Epithelial cell of esophagus (primary cell): ENCODE results near the gene HS6ST1.
"Not testable (repeated sequence)": the region's sequence is repeated elsewhere in the genome, so short reads cannot be mapped to it uniquely, and the experiment has no call there.

ENCODE experiments used
- DNase-seq: peaks from one replicate; pipeline ENCODE4 v3.0.0; 2010; ENCODE audit warnings: low read depth
- H3K4me3 ChIP-seq: 2 replicates; pipeline ENCODE4 v1.5.1; 2011; ENCODE audit warnings: mild to moderate bottlenecking, low read length, control low read depth
- TF ChIP-seq, protein P1 (sequence below): IDR thresholded peaks from 2 replicates; pipeline ENCODE4 v1.5.1; 2011; ENCODE audit warnings: low read depth, mild to moderate bottlenecking, low read length, control low read depth, inconsistent platforms; ENCODE audit not compliant: insufficient read depth; ENCODE audit errors: missing control alignments

The HS6ST1 gene

DNA sequence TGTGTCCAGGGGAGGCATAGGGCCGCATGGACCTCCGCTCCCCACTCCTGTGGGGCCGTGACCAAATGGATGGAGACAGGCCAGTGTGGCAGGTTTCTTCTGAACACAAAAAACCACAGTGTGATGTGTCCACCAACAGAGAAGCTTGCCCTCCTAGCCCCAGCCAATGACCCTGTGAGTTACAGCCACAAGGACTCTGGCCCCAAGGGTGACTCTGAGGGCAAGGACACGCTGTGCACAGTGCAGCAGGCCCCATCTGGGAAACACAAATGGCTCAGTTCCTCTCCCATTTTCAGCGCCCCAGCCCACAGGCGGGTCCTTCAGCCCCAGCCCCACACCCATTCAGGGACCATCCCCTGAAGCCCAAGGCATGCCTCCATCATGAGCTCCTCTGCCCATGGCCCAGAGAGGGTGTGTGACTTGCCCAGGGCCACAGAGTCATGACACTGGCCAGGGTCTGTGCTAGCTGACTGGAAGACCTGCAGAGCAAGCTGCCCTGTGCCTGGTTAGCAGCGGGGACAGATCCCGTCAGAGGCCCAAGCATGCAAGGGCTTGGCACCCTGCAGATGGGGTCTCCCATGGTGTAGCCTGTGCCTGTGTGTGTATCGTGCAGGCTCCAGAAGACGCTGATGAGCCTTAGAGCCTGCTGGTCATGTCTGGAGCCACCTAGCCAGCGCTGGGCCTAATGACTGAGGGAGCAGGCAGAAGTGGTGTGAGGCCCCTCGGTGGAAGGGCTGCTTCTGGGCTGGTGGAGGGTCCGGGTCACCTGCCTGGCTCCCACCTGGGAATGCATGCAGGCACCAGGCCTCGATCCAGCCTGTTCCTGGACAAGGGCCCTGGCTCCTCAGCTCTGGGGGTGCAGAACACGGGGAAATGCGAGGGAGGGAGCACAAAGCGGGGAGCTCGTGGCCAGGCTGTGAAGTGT lies 47.7 kb downstream of the HS6ST1 start:
- no peak overlapping the region for H3K4me3 ChIP-seq
- TF ChIP-seq, protein P1, sequence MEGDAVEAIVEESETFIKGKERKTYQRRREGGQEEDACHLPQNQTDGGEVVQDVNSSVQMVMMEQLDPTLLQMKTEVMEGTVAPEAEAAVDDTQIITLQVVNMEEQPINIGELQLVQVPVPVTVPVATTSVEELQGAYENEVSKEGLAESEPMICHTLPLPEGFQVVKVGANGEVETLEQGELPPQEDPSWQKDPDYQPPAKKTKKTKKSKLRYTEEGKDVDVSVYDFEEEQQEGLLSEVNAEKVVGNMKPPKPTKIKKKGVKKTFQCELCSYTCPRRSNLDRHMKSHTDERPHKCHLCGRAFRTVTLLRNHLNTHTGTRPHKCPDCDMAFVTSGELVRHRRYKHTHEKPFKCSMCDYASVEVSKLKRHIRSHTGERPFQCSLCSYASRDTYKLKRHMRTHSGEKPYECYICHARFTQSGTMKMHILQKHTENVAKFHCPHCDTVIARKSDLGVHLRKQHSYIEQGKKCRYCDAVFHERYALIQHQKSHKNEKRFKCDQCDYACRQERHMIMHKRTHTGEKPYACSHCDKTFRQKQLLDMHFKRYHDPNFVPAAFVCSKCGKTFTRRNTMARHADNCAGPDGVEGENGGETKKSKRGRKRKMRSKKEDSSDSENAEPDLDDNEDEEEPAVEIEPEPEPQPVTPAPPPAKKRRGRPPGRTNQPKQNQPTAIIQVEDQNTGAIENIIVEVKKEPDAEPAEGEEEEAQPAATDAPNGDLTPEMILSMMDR, result no peak
- no peak for DNase-seq

DNA sequence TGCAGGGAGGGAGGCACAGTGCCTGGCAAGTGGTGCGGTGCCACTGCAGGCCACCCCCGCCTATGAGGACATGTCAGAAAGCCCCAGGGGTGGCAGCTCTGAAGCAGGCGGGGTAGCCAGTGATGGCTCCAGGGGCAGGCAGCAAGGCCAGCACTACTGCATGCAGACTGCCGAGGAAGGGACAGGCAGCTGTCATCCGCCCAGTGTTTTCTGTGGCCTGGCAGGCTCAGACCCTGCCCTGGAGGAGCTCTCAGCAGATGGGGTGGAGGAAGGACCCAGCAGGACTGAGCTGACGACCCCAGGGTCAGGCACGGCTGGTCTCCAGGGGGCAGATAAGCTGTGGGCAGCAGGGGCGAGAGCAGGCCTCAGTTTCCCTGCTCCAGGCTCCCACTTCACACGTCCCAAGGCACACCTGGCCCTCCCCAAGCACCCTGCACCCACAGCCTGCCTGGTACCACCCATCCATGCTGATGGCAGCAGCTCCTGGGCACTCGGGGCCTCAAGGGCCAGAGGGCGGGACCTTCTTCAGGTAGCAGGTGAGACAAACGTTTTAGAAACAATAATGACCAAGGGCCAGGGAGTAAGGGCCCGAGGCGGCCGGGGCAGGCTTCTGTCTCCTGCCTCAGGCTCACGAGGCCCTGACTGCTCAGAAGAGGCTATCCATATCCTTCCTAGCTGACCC lies 48.5 kb downstream of the HS6ST1 start:
- no peak overlapping the region for H3K4me3 ChIP-seq
- no peak for DNase-seq
- TF ChIP-seq, protein P1, result no peak

- no peak overlapping the region for H3K4me3 ChIP-seq
- TF ChIP-seq, protein P1, result no peak
- DNase-seq, result no peak
Observed at GRCh38 chr2:128269063-128269989, 49.3 kb downstream of the HS6ST1 start.

DNA sequence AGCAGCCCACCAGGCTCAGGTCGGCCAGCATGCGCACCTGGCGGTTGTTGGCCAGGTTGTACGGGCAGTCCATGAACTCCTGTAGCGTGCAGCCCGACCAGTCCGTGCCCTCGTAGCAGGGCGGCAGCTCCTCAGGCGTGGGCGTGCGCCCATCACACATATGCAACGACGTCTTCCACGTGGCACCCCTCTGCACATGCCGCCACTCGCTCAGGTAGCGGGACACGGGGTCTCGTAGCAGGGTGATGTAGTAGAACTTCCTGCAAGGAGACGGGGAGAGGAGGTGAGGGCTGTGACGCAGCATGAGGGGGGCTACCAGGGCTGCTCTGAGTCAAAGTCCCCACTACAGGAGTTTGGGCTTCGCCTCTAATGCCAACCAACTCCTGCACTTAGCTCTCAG lies 50.1 kb downstream of the HS6ST1 start:
- not testable (repeated sequence) for DNase-seq, H3K4me3 ChIP-seq

DNA sequence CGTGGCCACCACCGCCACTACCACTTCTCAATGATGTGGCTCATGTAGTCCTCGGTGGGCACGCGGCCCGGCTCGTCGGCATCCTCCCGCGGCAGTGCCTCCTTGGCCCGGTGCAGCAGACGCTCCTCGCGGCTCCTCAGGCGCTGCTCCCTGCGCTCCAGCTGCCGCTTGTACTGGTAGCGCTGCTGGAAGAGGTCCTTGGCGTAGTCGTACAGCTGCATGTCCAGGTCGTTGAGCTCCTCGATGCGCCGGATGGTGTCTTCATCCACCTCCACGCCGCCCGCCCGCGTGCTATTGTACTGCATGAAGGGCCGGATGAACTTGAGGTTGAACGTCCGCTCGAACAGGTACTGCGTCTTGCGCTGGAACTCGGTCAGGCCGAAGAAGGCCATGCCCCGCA lies 50.5 kb downstream of the HS6ST1 start:
- DNase-seq, H3K4me3 ChIP-seq: not testable (repeated sequence)

- not testable (repeated sequence) for H3K4me3 ChIP-seq, DNase-seq
Observed at GRCh38 chr2:128267649-128268048, 51.0 kb downstream of the HS6ST1 start.

DNA sequence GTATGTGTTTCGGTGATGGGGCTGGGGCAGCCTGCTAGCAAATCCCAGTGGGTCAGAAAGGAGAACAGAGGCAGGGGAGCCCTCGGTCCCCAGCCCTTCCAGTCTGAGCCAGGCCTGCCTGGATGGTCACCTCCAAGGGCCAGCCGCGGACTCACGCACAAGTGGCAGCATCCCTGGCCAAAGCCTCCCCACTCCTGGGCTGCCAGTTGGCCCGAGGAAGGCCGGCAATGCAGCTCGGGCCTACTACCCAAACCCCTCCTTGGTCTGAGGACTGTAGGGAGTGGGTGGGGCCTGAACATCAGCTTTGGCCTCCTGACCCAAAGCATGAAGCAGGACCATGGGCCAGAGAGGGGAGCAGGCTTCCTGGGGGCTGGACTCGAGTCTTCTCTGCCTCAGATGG lies 51.5 kb downstream of the HS6ST1 start:
- not testable (repeated sequence) for H3K4me3 ChIP-seq, DNase-seq

- DNase-seq, H3K4me3 ChIP-seq: not testable (repeated sequence)
Observed at GRCh38 chr2:128266463-128266862, 52.2 kb downstream of the HS6ST1 start.

GRCh38 chr2:128265608-128265993 lies 53.1 kb downstream of the HS6ST1 start:
- not testable (repeated sequence) for DNase-seq, H3K4me3 ChIP-seq
